Large intestine (tissue), 3 donors: ENCODE measurements around the gene VPS41. TPM values are rescaled to one million over a fixed set of nuclear protein-coding genes. Genes with fewer than 3 reads are reported as not detected.

Experiments used
- DNase-seq, 2 donors: peaks; one replicate each; pipeline versions ENCODE4 v3.0.0 to v3.0.0-alpha.2; 2013
- H3K27ac ChIP-seq: one replicate; pipeline ENCODE4 v1.5.1; 2013; ENCODE audit warnings: low read length
- H3K27me3 ChIP-seq: 2 replicates; pipeline ENCODE4 v1.6.1; 2013; ENCODE audit warnings: low read length; ENCODE audit not compliant: control insufficient read depth, insufficient read depth
- H3K36me3 ChIP-seq: 2 replicates; pipeline ENCODE4 v1.6.1; 2013; ENCODE audit warnings: low read length; ENCODE audit not compliant: control insufficient read depth, insufficient read depth
- H3K4me1 ChIP-seq: one replicate; pipeline ENCODE4 v1.6.1; 2013; ENCODE audit warnings: low read length; ENCODE audit not compliant: control insufficient read depth, insufficient read depth
- H3K4me3 ChIP-seq: one replicate; pipeline ENCODE4 v1.5.1; 2013; ENCODE audit warnings: low read length
- H3K9me3 ChIP-seq: one replicate; pipeline ENCODE4 v1.6.1; 2013; ENCODE audit warnings: mild to moderate bottlenecking, low read depth, low read length, moderate library complexity; ENCODE audit not compliant: control insufficient read depth
- WGBS: methylation state at CpG from one replicate; pipeline ENCODE4 v1.1.5; 2013; ENCODE audit warnings: low lambda C conversion rate; ENCODE audit not compliant: insufficient coverage; 5-methylcytosine and 5-hydroxymethylcytosine counted together
- polyA plus RNA-seq: library from polyadenylated mRNA; unstranded; fragments of 120-200 nt; gene quantifications from one replicate; pipeline ENCODE4 v1.2.1, GENCODE V29; 2013

VPS41 gene
- polyA plus RNA-seq, 1 donor = 63.7 TPM

- H3K27me3 ChIP-seq = no peaks in the 10 kb centered on the region
- DNase-seq = no peak
Observed at GRCh38 chr7:38938589-38938988, 29.6 kb upstream of the VPS41 start.

GRCh38 chr7:38938001-38938485, 29.1 kb upstream of the VPS41 start:
- WGBS = no CpG with 5 or more reads among the region's 1 CpG
- no peaks in the 10 kb centered on the region for H3K27me3 ChIP-seq
- no peaks in the 10 kb centered on the region for H3K4me1 ChIP-seq
- H3K9me3 ChIP-seq = no peaks in the 10 kb centered on the region
- no peak overlapping the region for H3K4me3 ChIP-seq
- no peak overlapping the region for H3K27ac ChIP-seq
- H3K36me3 ChIP-seq = no peaks in the 10 kb centered on the region
- no peak for DNase-seq

More at GRCh38 chr7:38938589-38938988, 29.6 kb upstream of the VPS41 start:
- no peak overlapping the region for H3K27ac ChIP-seq
- no peaks in the 10 kb centered on the region for H3K36me3 ChIP-seq
- no peaks in the 10 kb centered on the region for H3K9me3 ChIP-seq
- WGBS = no CpG with 5 or more reads among the region's 4 CpGs
- H3K4me3 ChIP-seq = no peak overlapping the region
- H3K4me1 ChIP-seq = no peaks in the 10 kb centered on the region

GRCh38 chr7:38936641-38937040, 27.6 kb upstream of the VPS41 start:
- no CpG with 5 or more reads among the region's 1 CpG for WGBS

GRCh38 chr7:38934536-38934935, 25.5 kb upstream of the VPS41 start:
- H3K4me3 ChIP-seq = no peak overlapping the region
- H3K36me3 ChIP-seq = no peaks in the 10 kb centered on the region
- WGBS = no CpG with 5 or more reads among the region's 10 CpGs
- no peak overlapping the region for H3K27ac ChIP-seq
- H3K9me3 ChIP-seq = no peaks in the 10 kb centered on the region
- no peak for DNase-seq
- no peaks in the 10 kb centered on the region for H3K4me1 ChIP-seq
- H3K27me3 ChIP-seq = no peaks in the 10 kb centered on the region

More at GRCh38 chr7:38936641-38937040, 27.6 kb upstream of the VPS41 start:
- Histone ChIP-seq H3K27me3 (no peaks in the 10 kb centered on the region), H3K36me3 (no peaks in the 10 kb centered on the region), H3K9me3 (no peaks in the 10 kb centered on the region), H3K4me1 (no peaks in the 10 kb centered on the region), H3K4me3 (no peak overlapping the region), H3K27ac (no peak overlapping the region)
- no peak for DNase-seq

GRCh38 chr7:38934051-38934450, 25.1 kb upstream of the VPS41 start:
- no CpG with 5 or more reads among the region's 3 CpGs for WGBS
- Histone ChIP-seq H3K27ac (no peak overlapping the region), H3K4me3 (no peak overlapping the region)

GRCh38 chr7:38932509-38933168, 23.6 kb upstream of the VPS41 start:
- Histone ChIP-seq H3K27me3 (no peaks in the 10 kb centered on the region), H3K4me3 (no peak overlapping the region), H3K4me1 (no peaks in the 10 kb centered on the region), H3K9me3 (no peaks in the 10 kb centered on the region), H3K27ac (no peak overlapping the region), H3K36me3 (no peaks in the 10 kb centered on the region)
- no CpG with 5 or more reads among the region's 6 CpGs for WGBS
- peak; percentile 26 to 27 for DNase-seq

More at GRCh38 chr7:38934051-38934450, 25.1 kb upstream of the VPS41 start:
- H3K27me3 ChIP-seq = no peaks in the 10 kb centered on the region
- H3K9me3 ChIP-seq = no peaks in the 10 kb centered on the region
- no peaks in the 10 kb centered on the region for H3K36me3 ChIP-seq
- no peaks in the 10 kb centered on the region for H3K4me1 ChIP-seq
- DNase-seq = no peak

- Histone ChIP-seq H3K9me3 (no peaks in the 10 kb centered on the region), H3K4me3 (no peak overlapping the region), H3K4me1 (no peaks in the 10 kb centered on the region), H3K36me3 (no peaks in the 10 kb centered on the region), H3K27ac (no peak overlapping the region), H3K27me3 (peaks cover 2% of the 10 kb centered on the region)
- no peak for DNase-seq
- 100% methylated on average over 1 of the region's 7 CpGs for WGBS
Observed at GRCh38 chr7:38929460-38930171, 20.6 kb upstream of the VPS41 start.

- no peak overlapping the region for H3K4me3 ChIP-seq
- WGBS = no CpG with 5 or more reads among the region's 3 CpGs
- DNase-seq = no peak
Observed at GRCh38 chr7:38928506-38928905, 19.5 kb upstream of the VPS41 start.

GRCh38 chr7:38927751-38928150, 18.8 kb upstream of the VPS41 start:
- Histone ChIP-seq H3K27me3 (peaks cover 2% of the 10 kb centered on the region), H3K36me3 (no peaks in the 10 kb centered on the region), H3K27ac (no peak overlapping the region), H3K4me3 (no peak overlapping the region), H3K4me1 (no peaks in the 10 kb centered on the region), H3K9me3 (no peaks in the 10 kb centered on the region)
- no peak for DNase-seq
- WGBS = 100% methylated on average over 3 of the region's 5 CpGs

More at GRCh38 chr7:38928506-38928905, 19.5 kb upstream of the VPS41 start:
- no peaks in the 10 kb centered on the region for H3K4me1 ChIP-seq
- no peaks in the 10 kb centered on the region for H3K36me3 ChIP-seq
- no peaks in the 10 kb centered on the region for H3K9me3 ChIP-seq
- no peak overlapping the region for H3K27ac ChIP-seq
- peaks cover 2% of the 10 kb centered on the region for H3K27me3 ChIP-seq

GRCh38 chr7:38920731-38921130, 11.7 kb upstream of the VPS41 start:
- Histone ChIP-seq H3K27ac (no peak overlapping the region), H3K4me3 (no peak overlapping the region), H3K4me1 (no peaks in the 10 kb centered on the region), H3K9me3 (no peaks in the 10 kb centered on the region), H3K27me3 (no peaks in the 10 kb centered on the region), H3K36me3 (no peaks in the 10 kb centered on the region)
- DNase-seq = no peak
- no CpG with 5 or more reads among the region's 3 CpGs for WGBS
